Measurements from ENCODE around the gene CYP19A1.

Gene CYP19A1

DNA sequence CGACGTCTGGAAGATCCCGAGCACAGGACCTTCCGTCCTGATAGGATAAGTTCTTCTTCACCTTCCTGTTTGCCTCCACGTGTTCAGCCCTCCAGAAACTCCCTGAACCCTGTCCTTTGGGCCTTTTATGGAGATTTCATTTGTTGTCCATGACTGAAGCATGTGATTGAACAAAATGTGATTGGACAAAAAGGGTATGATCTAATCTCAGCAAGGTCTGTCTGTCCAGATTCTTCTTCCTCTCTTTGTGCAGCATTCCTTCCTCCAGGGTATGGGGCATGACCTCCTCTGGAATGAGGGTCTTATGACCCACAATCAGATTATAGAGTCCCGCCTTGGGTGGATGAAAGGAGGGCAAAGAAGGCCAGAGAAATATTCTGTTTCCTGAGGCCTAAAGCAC is at the start of gene CYP19A1:
CYP19A1 (minus strand) TSS at position 101 of the 400 bp plus-strand sequence. CDS start 95,684 bp downstream, outside the sequence.
- no peak within 1 kb of the TSS for H3K27ac ChIP-seq
- DNase-seq, result no peak
- TF ChIP-seq, protein P1, sequence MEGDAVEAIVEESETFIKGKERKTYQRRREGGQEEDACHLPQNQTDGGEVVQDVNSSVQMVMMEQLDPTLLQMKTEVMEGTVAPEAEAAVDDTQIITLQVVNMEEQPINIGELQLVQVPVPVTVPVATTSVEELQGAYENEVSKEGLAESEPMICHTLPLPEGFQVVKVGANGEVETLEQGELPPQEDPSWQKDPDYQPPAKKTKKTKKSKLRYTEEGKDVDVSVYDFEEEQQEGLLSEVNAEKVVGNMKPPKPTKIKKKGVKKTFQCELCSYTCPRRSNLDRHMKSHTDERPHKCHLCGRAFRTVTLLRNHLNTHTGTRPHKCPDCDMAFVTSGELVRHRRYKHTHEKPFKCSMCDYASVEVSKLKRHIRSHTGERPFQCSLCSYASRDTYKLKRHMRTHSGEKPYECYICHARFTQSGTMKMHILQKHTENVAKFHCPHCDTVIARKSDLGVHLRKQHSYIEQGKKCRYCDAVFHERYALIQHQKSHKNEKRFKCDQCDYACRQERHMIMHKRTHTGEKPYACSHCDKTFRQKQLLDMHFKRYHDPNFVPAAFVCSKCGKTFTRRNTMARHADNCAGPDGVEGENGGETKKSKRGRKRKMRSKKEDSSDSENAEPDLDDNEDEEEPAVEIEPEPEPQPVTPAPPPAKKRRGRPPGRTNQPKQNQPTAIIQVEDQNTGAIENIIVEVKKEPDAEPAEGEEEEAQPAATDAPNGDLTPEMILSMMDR (IDR thresholded peaks at IDR 0.05; ENCODE audit: low read depth, low read length, missing control alignments), result no peak
- H3K27me3 ChIP-seq (replicated peaks), result peaks cover 24% of the 10 kb centered on the region
- H3K4me3 ChIP-seq (ENCODE audit: low read depth, low read length), result no peak within 1 kb of the TSS
- H3K36me3 ChIP-seq (replicated peaks), result no peaks in the 10 kb centered on the region
- in situ Hi-C loops (cut with HindIII; ENCODE audit: low pct_ligation_motif_present, low sequenced_read_pairs), result no loop called here

DNA sequence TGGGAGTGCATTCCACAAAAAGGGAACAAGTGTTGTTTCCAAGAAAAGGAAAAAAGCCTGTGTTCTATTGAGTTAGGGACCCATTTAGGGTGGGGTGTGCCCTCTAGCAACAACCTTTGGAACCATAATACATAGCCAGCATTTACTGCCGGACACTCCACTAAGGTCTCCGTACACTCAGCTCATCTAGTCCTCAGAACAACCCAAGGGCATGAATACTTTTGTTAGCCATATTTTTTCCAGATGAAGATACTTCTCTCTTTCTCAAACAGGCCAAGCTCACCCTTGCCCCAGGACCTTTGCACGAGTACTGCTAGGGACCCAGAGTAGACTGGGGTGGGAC is 49.3 kb upstream of the CYP19A1 start:
- no peak overlapping the region for H3K4me3 ChIP-seq (ENCODE audit: low read depth, low read length)
- no peak for DNase-seq
- TF ChIP-seq, protein P1 (IDR thresholded peaks at IDR 0.05; ENCODE audit: low read depth, low read length, missing control alignments), result no peak
- in situ Hi-C loops (cut with HindIII; ENCODE audit: low pct_ligation_motif_present, low sequenced_read_pairs), result loop anchor here (25.0 kb wide), 1 partner anchor 100 kb away; no protein-coding TSS in a partner anchor
- H3K27ac ChIP-seq, result no peak overlapping the region
- no peaks in the 10 kb centered on the region for H3K36me3 ChIP-seq (replicated peaks)
- H3K27me3 ChIP-seq (replicated peaks), result no peaks in the 10 kb centered on the region

DNA sequence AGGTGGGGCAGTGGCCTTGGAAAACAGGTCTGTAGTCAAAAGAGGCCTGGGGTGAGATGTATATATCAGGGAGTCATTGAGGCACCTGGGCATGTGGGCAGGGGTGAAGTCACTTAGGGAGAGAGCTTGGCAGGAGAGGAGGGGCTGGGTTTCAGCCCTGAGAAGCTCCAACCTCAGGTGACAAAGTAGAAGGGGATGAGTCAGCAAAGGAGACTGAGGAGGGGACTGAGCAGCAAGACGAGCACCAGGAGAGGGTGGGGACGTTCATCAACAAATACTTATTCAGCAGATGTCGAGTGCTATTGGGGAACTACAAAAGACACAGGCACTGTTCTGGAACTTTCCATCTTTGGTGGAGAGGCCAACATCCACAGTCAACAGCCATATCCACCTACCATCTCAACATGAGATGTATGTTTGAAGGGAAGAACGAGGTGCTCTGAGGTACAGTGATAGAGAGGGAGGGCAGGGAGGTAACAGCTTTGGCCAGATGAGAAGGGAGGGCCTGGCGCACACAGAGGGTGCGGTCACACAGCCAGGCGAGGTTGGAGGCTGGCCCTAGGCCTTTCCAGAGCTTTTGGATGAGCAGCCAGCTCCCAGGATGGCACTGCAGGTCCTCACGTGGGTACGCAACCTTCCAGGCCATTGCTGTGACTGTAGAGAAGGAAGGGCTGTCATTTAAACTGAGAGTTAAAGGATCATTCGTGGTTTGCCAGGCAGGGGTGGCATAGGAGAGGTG is 48.7 kb upstream of the CYP19A1 start:
- TF ChIP-seq, protein P1 (IDR thresholded peaks at IDR 0.05; ENCODE audit: low read depth, low read length, missing control alignments), result no peak
- Histone ChIP-seq H3K36me3 (replicated peaks) (no peaks in the 10 kb centered on the region), H3K27me3 (replicated peaks) (no peaks in the 10 kb centered on the region), H3K27ac (no peak overlapping the region), H3K4me3 (ENCODE audit: low read depth, low read length) (no peak overlapping the region)
- no peak for DNase-seq
- in situ Hi-C loops (cut with HindIII; ENCODE audit: low pct_ligation_motif_present, low sequenced_read_pairs), result loop anchor here (25.0 kb wide), 1 partner anchor 100 kb away; no protein-coding TSS in a partner anchor

DNA sequence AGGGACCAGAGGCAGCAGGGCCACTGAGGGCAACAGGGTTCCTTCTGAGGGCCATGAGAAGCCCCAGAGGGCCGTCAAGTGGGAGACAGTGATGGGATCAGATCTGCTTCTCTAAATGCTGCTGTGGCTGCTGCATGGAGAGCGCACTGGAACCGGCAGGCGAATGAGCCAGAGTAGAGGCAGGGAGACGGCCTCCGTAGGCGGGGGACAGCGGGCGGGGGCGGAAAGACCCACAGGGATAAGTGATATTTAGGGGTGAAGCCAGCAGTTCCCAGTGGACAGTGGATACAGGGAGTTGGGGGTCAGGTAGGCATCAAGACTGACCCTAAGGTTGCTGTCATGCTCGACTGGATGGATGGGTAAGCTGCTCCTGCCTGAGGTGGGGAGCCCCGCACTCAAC is 48.1 kb upstream of the CYP19A1 start:
- no peak for DNase-seq
- Histone ChIP-seq H3K36me3 (replicated peaks) (no peaks in the 10 kb centered on the region), H3K27ac (no peak overlapping the region), H3K27me3 (replicated peaks) (no peaks in the 10 kb centered on the region), H3K4me3 (ENCODE audit: low read depth, low read length) (no peak overlapping the region)
- in situ Hi-C loops (cut with HindIII; ENCODE audit: low pct_ligation_motif_present, low sequenced_read_pairs), result loop anchor here (25.0 kb wide), 1 partner anchor 101 kb away; no protein-coding TSS in a partner anchor
- TF ChIP-seq, protein P1 (IDR thresholded peaks at IDR 0.05; ENCODE audit: low read depth, low read length, missing control alignments), result no peak

DNA sequence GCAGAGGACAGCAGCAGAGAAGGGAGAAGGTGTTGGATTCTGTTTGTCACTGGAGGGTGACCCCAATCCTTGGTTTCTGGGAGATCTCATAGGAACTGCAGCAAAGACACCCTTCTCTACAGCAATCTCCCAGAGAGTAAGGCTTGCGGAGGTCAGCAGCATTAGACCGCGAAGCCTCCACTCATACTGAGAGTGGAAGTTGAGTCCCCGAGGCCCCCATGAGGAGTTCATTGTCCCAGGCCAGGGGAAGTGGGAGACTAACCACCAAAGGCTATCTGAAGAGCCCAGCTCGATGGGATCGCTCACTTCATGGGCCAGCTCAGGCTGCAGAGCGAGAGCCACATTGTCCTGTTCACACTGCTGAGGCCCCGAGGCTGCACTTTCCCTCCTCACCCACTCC is 47.6 kb upstream of the CYP19A1 start:
- H3K4me3 ChIP-seq (ENCODE audit: low read depth, low read length), result no peak overlapping the region
- H3K27me3 ChIP-seq (replicated peaks), result no peaks in the 10 kb centered on the region
- TF ChIP-seq, protein P1 (IDR thresholded peaks at IDR 0.05; ENCODE audit: low read depth, low read length, missing control alignments), result no peak
- in situ Hi-C loops (cut with HindIII; ENCODE audit: low pct_ligation_motif_present, low sequenced_read_pairs), result loop anchor here (25.0 kb wide), 1 partner anchor 101 kb away; no protein-coding TSS in a partner anchor
- H3K36me3 ChIP-seq (replicated peaks), result no peaks in the 10 kb centered on the region
- H3K27ac ChIP-seq, result no peak overlapping the region
- DNase-seq, result no peak

Data from brain microvascular endothelial cell (primary cell).